DND-41 (cell line): ENCODE results near the gene MALT1.

Source experiments
- EZH2 ChIP-seq: IDR thresholded peaks from 3 replicates; pipeline ENCODE4 v1.6.1; 2012; ENCODE audit warnings: borderline replicate concordance, low read depth, mild to moderate bottlenecking, moderate library complexity, low read length, inconsistent platforms; ENCODE audit not compliant: severe bottlenecking
- TF ChIP-seq, protein P1 (sequence below): IDR thresholded peaks from 2 replicates; pipeline ENCODE4 v1.5.1; 2012; ENCODE audit warnings: borderline replicate concordance, low read length, moderate library complexity, mild to moderate bottlenecking; ENCODE audit not compliant: poor library complexity, severe bottlenecking; ENCODE audit errors: extremely low read depth

DNA sequence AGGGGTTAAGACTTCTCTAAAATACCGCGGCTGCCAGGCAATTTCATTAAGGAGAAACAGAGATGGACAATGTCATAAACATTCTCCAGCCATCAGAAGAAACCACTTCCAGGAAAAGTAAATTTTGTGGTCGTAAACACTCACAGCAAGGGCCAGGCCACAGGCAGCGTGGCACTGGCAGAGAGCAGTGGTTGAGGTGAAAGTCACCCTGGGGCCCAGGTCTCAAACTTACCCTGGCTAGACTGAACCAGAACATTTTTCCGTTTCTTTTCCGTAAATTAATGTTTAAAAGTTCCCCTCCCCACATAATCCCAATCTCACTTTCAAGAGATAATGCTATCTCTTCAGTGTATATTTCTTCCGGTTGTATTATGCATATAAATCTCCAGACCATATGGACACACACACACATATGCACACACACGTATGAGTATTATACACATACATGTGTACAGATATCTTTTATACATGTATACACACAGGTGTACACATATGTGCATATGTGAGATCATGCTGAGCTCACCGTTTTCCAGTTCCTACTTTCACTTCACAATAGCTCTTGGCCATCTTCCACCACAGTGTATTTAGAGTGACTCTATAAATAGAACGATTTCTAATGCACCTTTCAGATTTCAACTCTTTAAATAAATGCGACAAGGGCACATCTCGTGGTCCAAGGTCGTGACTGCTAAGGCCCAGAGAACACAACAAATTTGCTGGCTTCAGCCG, 90.1 kb downstream of the MALT1 start:
- TF ChIP-seq, protein P1, sequence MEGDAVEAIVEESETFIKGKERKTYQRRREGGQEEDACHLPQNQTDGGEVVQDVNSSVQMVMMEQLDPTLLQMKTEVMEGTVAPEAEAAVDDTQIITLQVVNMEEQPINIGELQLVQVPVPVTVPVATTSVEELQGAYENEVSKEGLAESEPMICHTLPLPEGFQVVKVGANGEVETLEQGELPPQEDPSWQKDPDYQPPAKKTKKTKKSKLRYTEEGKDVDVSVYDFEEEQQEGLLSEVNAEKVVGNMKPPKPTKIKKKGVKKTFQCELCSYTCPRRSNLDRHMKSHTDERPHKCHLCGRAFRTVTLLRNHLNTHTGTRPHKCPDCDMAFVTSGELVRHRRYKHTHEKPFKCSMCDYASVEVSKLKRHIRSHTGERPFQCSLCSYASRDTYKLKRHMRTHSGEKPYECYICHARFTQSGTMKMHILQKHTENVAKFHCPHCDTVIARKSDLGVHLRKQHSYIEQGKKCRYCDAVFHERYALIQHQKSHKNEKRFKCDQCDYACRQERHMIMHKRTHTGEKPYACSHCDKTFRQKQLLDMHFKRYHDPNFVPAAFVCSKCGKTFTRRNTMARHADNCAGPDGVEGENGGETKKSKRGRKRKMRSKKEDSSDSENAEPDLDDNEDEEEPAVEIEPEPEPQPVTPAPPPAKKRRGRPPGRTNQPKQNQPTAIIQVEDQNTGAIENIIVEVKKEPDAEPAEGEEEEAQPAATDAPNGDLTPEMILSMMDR = no peak
- TF ChIP-seq EZH2 = no peak
